Measurements from ENCODE around the gene AHNAK2. TPM values are rescaled to one million over a fixed set of nuclear protein-coding genes. Genes with fewer than 3 reads are reported as not detected.

The AHNAK2 gene
- total and polyA plus RNA-seq, 2 experiments from 2014 or later, result 17.8 to 78.0 TPM

- Histone ChIP-seq H3K27ac (no peak overlapping the region), H3K9me3 (ENCODE audit: low read depth) (no peaks in the 10 kb centered on the region), H3K27me3 (peaks cover 38% of the 10 kb centered on the region), H3K4me1 (ENCODE audit: low read depth) (peaks cover 4% of the 10 kb centered on the region), H3K4me3 (no peak overlapping the region), H3K36me3 (no peaks in the 10 kb centered on the region)
- no peak for TF ChIP-seq CTCF (IDR thresholded peaks at IDR 0.05; ENCODE audit: low read depth, low read length)
- peak in 1 of 2 donors; percentile 38 for DNase-seq (ENCODE audit: low read depth in 1 of 2, low spot score in 1 of 2)
Observed at GRCh38 chr14:104979758-104980610, 1.8 kb upstream of the AHNAK2 start.

GRCh38 chr14:104978746-104979691 lies 845 bp upstream of the AHNAK2 start:
- no peaks in the 10 kb centered on the region for H3K9me3 ChIP-seq (ENCODE audit: low read depth)
- DNase-seq (ENCODE audit: low read depth in 1 of 2, low spot score in 1 of 2), result no peak
- H3K27ac ChIP-seq, result no peak overlapping the region
- no peak for TF ChIP-seq CTCF (IDR thresholded peaks at IDR 0.05; ENCODE audit: low read depth, low read length)
- H3K4me3 ChIP-seq, result peak overlapping the region; percentile 27
- no peaks in the 10 kb centered on the region for H3K36me3 ChIP-seq
- peaks cover 4% of the 10 kb centered on the region for H3K4me1 ChIP-seq (ENCODE audit: low read depth)
- H3K27me3 ChIP-seq, result peaks cover 38% of the 10 kb centered on the region

GRCh38 chr14:104977008-104977680 lies 1.0 kb downstream of the AHNAK2 start:
- Histone ChIP-seq H3K9me3 (ENCODE audit: low read depth) (no peaks in the 10 kb centered on the region), H3K4me3 (peak overlapping the region; percentile 88), H3K4me1 (ENCODE audit: low read depth) (peaks cover 4% of the 10 kb centered on the region), H3K27ac (no peak overlapping the region), H3K36me3 (no peaks in the 10 kb centered on the region), H3K27me3 (peaks cover 38% of the 10 kb centered on the region)
- TF ChIP-seq CTCF (IDR thresholded peaks at IDR 0.05; ENCODE audit: low read depth, low read length), result no peak
- no peak for DNase-seq (ENCODE audit: low read depth in 1 of 2, low spot score in 1 of 2)

GRCh38 chr14:104976198-104977007 lies 1.8 kb downstream of the AHNAK2 start:
- H3K9me3 ChIP-seq (ENCODE audit: low read depth), result no peaks in the 10 kb centered on the region
- peaks cover 4% of the 10 kb centered on the region for H3K4me1 ChIP-seq (ENCODE audit: low read depth)
- DNase-seq (ENCODE audit: low read depth in 1 of 2, low spot score in 1 of 2), result peak; percentile 87 to 89
- no peak overlapping the region for H3K27ac ChIP-seq
- H3K36me3 ChIP-seq, result no peaks in the 10 kb centered on the region
- no peak overlapping the region for H3K4me3 ChIP-seq
- peaks cover 34% of the 10 kb centered on the region for H3K27me3 ChIP-seq
- TF ChIP-seq CTCF (IDR thresholded peaks at IDR 0.05; ENCODE audit: low read depth, low read length), result peak; percentile 83

All from cardiac muscle cell (in vitro differentiated cells and primary cell).